ENCODE results near the gene EFNA3.

EFNA3 gene, protein sequence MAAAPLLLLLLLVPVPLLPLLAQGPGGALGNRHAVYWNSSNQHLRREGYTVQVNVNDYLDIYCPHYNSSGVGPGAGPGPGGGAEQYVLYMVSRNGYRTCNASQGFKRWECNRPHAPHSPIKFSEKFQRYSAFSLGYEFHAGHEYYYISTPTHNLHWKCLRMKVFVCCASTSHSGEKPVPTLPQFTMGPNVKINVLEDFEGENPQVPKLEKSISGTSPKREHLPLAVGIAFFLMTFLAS

DNA sequence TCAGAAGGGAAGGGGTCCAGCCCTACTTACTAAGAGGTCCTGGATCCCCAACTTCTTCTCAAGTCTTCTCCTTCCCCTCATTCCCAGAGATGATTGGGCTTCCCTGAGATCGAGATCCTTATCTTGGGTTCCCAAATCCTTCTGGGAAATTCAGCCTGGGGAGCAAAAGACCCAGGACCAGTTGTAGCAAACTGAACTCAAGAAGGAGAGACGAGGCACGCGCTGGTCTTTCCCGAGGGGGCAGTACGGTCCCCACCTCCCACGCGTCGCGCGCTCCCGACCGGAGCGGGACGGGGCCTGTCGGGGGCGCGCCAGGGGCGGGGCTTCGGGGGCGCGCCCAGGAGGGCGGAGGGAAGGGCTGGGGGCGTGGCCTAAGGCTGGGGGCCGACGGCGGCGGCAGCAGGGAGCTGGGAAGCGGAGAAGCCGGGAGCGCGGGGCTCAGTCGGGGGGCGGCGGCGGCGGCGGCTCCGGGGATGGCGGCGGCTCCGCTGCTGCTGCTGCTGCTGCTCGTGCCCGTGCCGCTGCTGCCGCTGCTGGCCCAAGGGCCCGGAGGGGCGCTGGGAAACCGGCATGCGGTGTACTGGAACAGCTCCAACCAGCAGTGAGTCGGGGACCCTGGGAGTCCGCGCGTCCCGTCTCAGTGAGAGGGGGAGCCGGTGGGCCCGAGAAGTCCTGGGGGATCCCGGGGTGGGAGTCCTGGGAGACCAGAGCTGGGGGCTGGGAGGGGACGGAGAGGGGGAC is at the start of gene EFNA3:
EFNA3 (plus strand) TSS at position 369 of the 741 bp plus-strand sequence; CDS start at position 474, 105 bp downstream.
- peak; percentile 51 for DNase-seq (ENCODE audit: low read depth)

DNA sequence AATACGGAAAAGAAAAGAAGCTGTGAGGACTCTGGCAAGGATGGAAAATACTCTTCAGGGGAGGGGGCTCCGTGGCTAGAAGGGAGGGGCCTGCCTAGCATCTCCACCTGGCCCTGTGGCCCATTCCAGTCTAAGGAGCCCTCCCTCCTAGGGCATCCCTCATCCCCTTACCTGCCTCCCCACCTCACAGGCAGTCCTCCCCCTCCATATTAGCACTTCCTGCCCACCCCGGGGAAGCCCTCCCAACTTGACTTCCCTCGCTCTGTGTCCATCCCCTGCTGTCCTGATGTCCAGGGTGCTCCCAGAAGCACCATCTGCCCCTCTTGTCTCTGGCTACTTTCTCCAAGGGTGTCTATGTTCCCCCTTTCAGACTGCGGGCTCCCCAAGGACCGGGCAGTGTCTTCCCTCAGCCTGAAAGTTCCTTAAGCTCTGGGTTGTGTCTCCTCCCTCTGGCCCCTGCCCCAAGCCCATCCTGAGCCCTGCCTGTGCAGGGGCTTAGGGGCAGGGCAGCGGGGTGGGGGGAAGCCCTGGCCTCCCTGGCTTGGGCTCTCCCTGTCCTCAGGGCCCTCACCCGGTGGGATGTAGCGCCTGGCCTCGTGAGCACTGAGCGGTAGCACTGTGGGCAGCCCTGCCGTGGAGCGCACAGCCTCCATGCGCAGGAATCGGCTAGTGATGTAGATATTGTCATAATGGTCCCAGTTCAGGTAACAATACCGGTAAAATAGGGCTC is 49.0 kb upstream of the EFNA3 start:
- no peak for DNase-seq (ENCODE audit: low read depth)

DNA sequence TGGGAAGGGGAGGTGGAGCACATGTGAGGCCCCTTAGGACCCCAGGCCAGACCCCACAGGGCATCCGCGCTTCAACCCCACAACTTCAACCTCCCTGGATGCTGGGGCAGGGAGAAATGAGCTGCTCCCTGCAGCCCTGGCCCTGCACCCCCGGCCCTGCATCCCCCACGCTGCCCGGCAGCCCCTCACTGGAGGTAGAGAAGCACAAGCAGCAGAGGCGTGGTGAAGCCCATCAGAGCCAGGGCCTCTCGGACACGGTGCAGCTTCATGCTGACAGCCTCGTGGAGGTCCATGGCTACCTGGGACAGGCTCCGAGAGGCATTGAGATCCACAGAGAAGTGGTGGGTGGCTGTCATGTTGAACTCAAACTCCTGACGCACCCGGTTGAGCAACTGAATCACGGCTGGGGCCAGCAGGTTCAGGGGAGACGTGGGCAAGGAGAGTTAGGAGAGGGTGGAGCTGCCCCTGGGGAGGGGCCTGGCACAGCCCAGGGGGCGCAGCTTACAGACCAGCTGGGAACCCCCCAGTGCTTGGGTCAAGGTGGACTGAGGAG is 48.3 kb upstream of the EFNA3 start:
- DNase-seq (ENCODE audit: low read depth) = no peak

DNA sequence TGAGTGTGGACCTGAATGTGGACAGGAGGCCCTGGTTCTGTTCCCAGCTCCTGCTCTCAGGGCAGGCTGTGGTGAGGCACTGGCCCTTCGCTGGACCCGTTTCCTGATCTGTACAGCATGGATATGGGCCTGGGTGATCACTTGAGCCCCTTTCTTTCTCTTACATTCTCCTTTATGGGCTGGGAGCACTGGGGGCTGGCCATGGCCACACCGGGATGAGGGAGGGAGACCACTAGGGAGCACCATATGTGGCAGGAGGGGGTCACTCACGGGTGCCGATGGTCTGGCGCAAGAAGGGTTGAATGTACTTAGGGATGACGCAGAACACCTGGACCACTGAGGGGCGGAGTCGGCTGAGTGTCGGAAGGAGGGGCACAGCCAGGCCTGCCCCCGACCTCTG is 47.7 kb upstream of the EFNA3 start:
- DNase-seq (ENCODE audit: low read depth) = no peak

DNA sequence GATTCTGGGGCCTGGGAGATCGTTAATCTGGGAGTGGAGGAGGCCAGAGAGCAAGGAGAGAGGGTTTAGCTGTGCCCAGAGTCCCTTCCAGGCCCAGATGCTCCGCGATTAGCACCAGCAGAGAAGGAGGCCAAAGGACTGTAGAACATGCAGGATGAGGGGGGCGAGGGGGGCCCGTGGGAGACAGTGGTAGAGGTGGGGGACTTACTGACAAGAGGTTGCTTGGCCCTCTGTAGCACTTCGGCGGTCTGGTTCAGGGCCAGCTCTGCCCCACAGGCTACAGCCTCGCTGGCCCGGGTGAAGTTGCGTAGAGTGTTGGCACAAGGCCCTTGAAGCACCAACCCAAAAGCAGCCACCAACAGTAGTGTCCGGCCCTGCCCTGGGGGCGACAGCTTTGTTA is 45.8 kb upstream of the EFNA3 start:
- no peak for DNase-seq (ENCODE audit: low read depth)

DNA sequence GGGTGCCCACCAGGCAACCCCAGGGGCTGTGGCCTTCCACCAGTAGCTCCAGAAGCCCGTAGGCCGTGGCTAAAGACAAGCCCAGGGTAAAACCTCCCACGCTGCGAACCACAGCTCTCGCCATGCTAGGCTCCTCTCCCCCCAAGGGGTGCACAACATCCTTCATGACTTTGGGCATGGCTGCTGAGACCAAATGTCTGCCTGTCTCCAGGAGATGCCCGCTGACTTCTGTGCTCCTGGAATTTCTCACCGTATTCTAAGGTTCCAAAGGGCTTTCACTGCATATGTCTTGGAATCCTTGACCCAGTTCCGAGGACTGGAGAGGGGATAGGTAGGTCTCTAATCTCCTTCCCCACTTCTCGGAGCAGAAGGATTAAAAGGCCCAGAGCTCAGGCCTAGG is 45.1 kb upstream of the EFNA3 start, which contains the start of the genes DCST1 and DCST2:
DCST1 (plus strand) TSS at position 301 of the 400 bp plus-strand sequence. CDS start 213 bp downstream, outside the sequence.
DCST2 (minus strand) TSS at position 258 of the 400 bp plus-strand sequence; CDS start at position 178, 80 bp downstream.
- no peak for DNase-seq (ENCODE audit: low read depth)

DNA sequence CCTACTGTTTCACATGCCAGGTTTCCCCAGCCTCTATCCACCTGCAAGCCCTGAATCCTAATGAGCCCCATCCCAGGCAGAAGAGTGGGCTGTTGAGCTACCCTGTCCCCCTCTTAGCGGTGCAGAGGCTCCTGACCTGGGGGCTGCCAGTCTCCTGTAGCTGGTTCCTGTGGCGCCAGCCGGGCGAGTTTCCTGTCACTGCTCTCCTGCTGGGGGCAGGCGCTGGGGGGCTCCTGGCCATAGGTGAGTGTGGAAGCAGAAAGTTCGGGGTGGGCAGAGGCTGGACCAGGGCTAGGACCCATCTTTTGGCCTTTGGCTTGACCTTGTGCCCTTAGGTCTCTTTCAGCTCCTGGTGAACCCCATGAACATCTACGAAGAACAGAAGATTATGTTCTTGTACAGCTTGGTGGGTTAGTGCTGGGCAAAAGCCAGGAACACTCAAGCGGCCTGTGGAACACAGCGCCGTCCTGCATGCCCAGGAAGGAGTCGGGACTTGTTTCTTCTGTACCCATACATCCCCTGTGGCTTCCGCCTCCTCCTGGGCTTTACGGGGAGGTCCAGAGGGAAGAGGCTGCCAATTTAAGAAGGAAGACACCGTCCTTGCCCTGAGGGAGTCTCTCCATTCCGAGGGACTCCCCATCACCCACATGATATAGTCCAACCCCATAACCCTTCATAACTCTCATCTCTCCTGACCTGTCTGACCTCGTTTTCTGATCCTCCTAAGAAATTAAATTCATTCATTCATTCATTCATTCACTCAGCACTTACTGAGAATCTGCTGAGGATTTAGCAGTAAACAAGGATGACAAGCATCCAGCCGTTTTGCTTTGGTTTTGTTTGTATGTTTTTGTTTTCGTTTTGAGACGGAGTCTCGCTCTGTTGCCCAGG is 44.1 kb upstream of the EFNA3 start:
- no peak for DNase-seq (ENCODE audit: low read depth)

DNA sequence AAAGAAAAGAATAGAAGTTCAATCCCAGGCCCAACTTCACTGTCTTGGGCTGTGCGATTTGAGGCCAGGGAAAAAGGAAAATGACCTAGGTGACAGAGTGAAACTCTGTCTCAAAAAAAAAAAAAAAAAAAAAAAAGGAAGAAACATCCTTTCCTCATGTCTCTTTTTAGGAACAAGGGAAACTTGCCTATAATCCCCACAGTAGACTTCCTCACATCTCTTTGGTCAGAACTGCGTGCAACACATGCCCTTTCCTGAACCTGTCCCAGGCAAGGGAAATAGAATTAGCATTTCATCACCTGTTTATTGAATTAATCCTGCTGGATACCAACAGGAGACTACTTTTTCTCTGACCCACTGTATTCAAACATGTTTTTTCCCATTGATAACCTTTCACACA is 42.7 kb upstream of the EFNA3 start:
- DNase-seq (ENCODE audit: low read depth) = no peak

DNA sequence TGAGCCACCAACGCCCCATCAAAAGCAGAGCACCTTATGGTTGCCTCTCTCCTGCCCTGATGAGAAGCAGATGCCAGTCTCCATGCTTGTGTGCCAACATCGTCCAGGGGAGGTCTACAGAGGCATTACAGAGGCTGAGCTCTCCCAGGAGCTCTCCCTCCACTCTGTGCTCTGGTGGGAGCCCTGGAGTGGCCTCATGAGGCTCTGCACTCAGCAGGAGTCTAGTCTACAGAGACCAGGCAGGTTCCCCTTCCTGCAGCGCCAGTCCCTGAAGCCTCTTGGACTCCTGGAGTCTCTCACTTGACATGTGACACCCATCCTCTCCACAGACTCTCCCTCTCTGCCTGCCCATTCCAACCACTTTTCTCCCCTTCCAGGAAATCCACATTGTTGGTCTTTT is 41.6 kb upstream of the EFNA3 start:
- DNase-seq (ENCODE audit: low read depth) = no peak

DNA sequence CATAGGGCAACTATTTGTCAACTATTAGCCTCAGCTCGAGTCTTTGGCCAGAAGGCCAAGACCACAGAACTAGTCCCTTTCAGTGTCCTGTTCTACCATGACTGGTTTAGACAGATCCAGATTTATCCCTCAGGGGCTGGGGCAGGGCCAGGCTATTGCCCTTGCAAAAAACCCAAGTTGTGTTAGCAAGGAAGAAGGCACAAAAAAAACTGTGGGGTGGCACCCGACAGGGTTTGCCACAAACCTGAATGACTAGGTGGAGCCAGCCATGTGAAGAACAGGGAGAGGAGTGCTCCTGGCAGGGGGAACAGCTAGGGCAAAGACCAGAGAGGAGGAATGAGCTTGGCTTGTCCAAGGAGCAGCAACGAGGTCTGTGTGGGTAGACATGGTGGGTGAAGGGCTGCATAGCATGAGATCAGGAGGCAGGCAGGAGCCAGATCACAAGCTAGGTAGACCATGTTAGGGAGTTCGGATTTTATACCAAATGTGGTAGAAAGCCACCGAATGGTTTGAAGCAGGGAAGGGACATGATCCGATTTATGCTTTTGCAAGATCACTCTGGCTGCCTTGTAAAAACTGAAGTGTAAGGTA is 40.7 kb upstream of the EFNA3 start:
- no peak for DNase-seq (ENCODE audit: low read depth)

DNA sequence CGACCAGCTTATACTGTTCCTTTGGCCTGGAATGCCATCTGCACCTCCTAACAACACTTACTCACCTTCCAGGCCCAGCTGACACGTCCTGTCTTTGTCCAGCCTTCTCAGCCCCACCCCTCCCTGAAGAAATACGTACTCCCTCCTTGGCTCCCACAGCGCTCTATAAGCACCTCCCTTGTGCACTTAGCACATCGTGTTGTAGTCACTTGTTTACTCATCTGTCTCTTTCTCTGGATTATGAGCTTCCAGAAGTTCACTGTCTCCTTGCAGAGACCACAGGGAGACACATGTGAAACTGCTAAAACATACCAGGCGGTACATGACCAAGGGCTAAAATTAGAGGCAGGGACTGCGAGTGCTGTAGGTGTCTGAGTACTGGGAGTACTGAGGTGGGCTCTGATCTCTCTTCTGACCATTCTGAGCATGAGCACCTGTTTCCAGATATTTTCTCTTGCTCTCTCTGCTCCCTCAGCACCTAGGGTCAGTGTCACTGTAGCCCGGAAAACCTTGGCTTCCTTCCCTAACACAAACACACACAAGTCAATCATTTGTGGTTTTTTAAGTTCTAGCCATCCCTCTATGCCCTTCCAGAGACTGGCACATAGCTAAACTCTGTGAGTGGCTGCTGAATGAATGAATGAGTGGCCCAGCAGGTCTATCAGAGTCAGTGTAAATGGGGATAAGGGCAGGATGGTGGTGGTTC is 39.9 kb upstream of the EFNA3 start:
- no peak for DNase-seq (ENCODE audit: low read depth)

DNA sequence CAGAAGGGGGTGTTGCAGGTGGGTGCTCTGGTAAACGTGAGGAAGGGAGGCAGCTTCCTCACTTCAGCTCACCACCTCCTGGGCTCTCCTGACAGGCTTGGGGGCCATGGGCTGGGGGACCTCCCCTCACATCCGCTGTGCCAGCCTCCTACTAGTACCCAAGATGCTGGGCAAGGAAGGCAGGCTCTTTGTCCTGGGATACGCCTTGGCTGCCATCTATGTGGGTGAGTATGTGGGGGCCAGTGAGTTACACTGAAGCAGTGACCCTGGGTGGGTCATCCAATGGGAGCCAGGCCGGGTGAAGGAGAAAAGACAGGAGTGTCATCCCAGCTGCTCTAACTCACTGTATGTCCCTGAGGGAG is 39.3 kb upstream of the EFNA3 start:
- DNase-seq (ENCODE audit: low read depth) = no peak

DNA sequence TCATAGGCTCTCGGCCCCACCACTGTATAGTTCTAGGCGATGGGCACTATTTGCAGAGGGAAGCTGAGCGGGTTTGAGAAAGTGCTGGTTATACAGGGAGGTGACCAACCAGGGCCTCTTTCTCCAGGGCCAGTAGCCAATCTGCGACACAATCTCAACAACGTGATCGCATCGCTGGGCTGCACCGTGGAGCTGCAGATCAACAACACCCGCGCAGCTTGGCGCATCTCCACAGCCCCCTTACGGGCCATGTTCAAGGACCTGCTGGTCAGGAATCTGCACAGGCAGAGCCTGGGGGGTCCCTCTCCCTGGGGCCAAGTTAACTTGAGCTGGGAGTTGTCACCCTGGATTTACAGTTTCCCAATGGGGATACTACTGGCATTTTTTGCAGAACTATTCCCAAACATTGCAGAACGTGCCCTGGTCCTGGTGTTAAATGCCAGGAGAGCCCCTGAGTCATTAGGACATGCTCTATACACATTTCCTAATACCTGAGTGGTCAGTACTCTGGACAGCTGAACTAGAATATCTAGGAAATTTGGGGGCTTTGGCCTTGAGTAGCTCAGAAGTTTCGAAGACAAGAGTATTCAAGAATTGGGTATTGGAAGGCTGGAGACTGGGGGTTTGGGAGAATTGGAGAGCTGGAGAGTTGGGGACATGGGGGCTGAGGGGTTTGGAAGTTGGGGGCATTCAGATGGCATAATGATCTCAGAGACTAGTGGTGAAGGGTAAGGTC is 38.1 kb upstream of the EFNA3 start:
- DNase-seq (ENCODE audit: low read depth) = no peak

DNA sequence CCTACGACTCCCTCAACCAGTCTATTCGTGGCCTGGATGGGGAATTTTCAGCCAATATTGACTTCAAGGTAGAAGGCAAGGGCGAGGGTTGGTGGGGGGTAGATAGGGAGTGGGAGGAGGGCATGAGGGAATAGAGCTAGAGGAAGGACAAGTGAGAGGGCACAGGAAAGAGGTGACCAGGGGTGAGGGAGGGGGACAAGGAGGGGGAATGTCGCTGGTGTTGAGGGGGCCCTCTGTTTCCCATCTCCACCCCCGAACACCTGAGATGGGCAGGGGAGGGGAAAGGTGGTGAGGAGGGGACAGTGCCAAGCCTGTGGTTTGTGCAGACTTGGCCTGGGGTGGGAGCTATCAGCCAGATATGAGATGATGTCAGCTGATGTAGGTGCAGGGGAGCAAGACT is 35.8 kb upstream of the EFNA3 start:
- DNase-seq (ENCODE audit: low read depth) = no peak

DNA sequence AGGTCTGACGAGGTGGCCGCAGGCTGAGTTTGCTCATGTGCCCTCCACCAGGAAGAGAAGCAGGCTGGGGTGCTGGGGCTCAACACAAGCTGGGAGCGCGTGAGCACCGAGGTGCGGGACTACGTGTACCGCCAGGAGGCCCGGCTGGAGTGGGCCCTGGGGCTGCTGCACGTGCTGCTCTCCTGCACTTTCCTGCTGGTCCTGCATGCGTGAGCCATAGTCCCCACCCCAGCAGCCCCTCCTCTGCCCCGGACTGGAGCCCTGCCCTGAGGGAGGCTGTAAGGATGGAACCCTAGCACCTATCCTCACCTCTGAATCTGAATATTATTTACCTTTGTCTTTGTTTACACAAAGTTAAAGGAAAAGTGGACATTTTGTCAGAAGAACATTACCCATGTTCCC is 35.3 kb upstream of the EFNA3 start:
- no peak for DNase-seq (ENCODE audit: low read depth)

DNA sequence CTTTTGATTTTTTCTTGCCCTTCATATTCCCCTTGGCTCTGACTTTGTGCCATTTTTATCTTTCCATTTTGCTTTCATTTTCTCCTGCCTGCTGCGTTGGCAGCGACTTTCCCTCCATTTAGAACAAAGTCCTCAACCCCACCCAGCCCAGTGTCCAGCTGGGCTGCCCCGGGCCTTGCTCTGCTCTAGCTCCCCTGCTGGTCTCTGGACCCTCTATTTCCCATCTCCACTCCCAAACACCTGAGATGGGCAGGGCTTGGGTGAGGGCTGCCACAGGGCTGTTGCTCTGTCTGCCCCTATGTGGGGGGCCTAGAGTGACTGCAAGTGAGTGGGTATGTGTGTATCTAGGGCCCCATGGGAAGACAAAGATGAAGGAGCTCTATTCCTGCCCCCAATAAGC is 34.8 kb upstream of the EFNA3 start:
- no peak for DNase-seq (ENCODE audit: low read depth)

DNA sequence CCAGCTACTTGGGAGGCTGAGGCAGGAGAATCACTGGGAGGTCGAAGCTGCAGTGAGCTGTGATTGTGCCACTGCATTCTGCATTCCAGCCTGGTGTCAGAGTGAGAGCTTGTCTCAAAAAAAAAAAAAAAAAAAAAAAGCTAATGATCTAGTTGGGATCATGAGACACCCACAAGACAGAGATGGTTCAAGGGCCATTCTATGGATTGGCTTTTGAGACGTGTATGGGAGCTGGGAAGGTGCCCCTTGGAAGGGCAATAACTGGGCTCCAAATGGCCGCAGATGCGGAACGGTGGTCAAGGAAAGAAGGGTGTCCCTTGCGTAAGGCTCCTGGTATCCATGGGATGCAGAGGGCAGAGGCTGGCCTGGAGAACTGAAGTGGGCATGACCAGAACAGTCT is 34.3 kb upstream of the EFNA3 start:
- no peak for DNase-seq (ENCODE audit: low read depth)

DNA sequence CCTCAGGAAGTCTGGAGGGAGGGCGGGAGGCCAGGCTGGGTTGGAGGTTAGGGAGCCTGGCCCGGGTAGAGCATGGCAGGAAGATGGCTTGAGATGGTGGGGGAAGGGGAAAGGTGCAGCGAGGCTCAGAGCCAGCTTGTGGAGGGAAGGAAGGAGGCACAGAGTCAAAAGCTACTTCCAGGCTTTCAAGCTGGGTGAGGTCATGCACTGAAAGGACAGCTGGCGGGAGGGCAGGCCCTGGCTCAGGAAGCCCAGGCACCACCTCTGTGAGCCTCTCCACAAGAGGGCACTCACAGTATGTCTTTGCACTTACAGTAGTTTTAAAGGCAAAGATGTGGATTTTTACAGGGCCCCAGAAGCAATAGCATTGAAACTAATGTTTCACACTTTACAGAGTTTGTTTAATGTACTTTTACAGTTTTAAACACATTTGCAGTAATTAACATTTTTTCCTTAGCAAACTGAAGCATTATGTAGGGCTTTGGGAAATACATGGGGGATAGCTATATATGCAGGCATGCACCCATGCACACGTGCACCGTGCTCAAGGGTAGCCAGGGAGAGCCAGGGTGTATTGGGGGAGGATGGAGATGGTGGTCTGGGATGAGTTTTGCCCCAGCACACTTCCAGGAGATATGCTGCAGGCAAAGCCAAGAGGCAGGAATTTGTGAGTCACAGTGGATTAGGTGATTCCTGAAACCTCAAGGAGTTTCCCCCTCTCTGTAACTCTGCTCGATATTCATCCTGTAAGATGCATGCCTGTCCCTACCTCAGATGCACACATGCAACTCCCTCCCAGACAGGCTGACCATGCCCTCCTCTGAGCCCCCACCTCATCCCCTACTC is 33.6 kb upstream of the EFNA3 start:
- DNase-seq (ENCODE audit: low read depth) = peak; percentile 45

All from stimulated activated CD4-positive, alpha-beta T cell treated with anti-CD3 and anti-CD28 coated beads, Interleukin-2, amount 100 ng/mL, for 4 hours (primary cell).